GM18508 (cell line): ENCODE data around the gene PKHD1.
"Not testable (repeated sequence)": the region's sequence is repeated elsewhere in the genome, so short reads cannot be mapped to it uniquely, and the experiment has no call there.

Experiments
- ATAC-seq: cut with Tn5 transposase; IDR thresholded peaks from one replicate; pipeline ENCODE4 v1.9.1; 2021; ENCODE audit warnings: moderate number of reproducible peaks; ENCODE audit not compliant: insufficient read depth, unreplicated experiment

The PKHD1 gene

GRCh38 chr6:51934098-51934497 lies 153.3 kb downstream of the PKHD1 start:
- ATAC-seq: no peak

DNA sequence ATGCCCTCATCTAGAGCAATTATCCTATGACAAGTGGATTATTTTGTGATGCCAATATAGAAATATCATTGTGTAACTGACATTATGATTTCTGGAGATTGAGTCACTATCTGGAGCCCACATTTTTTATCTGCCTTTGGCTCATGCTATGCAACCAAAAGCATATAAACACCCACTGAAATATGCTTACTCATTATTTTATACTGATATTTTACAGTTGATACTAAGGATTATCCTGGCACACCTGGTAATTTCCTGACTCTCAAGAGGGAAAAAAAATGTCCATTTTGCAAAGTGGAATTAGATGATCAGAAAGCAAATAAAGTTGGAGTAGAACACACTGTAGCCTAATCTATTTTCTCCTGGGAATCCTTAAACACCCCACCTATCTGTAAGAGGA lies 154.5 kb downstream of the PKHD1 start:
- no peak for ATAC-seq

GRCh38 chr6:51930602-51931001 lies 156.8 kb downstream of the PKHD1 start:
- no peak for ATAC-seq

- ATAC-seq: no peak
Measured at GRCh38 chr6:51929934-51930574, 157.4 kb downstream of the PKHD1 start.

DNA sequence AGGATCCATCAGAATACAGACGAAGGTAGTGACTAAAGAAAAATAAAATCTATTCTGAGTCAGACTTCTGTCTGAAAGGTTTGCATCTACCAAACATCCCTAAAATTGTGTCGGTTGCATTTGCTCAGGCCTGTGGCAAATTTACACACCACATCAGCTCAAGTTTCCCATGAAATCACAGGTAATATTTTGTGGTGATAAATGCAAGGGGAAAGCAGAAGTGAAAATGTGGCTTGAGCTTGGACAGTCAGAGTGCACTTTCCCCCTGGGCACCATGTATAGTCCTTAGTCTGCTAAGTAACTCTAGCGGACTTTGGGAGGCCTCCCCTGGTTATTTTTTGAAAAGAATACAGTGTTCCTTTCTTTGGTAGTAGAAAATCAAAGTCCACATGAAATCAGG lies 159.1 kb downstream of the PKHD1 start:
- peak; percentile 81 for ATAC-seq

DNA sequence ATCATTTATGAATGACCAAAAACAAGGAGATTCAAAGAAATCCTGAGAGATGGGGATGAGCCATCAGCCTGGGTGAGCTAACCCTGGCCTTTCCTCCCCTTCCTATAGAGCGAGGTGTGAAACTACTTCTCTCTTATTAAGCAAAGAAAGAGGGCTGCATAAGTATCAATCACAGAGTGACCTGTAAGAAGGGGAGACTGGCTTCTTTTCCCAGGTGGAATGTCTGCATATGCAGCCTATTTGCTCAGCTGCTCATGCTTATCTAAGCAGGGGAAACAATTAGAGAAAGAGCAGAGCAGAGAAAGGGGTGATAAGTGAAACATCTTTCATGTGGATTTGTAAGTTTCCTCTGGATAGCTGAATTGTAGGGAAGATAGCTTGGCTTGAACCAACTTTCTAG lies 160.0 kb downstream of the PKHD1 start:
- no peak for ATAC-seq

- ATAC-seq: no peak
Measured at GRCh38 chr6:51926125-51926524, 161.3 kb downstream of the PKHD1 start.

DNA sequence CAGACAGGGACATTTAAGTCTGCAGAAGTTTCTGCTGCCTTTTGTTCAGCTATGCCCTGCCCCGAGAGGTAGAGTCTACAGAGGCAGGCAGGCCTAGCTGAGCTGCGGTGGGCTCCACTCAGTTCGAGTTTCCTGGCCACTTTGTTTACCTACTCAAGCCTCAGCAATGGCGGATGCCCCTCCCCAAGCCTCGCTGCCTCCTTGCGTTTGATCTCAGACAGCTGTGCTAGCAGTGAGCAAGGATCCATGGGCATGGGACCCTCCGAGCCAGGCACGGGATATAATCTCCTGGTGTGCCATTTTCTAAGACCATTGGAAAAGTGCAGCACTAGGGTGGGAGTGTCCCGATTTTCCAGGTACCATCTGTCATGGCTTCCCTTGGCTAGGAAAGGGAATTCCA lies 164.9 kb downstream of the PKHD1 start:
- not testable (repeated sequence) for ATAC-seq

DNA sequence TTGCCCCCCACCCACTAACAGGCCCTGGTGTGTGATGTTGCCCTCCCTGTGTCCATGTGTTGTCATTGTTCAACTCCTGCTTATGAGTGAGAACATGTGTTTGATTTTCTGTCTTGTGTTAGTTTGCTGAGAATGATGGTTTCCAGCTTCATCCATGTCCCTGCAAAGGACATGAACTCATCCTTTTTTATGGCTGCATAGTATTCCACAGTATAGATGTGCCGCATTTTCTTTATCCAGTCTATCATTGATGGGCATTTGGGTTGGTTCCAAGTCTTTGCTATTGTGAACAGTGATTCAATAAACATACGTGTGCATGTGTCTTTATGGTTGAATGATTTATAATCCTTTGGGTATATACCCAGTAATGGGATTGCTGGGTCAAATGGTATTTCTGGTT lies 169.1 kb downstream of the PKHD1 start:
- not testable (repeated sequence) for ATAC-seq

DNA sequence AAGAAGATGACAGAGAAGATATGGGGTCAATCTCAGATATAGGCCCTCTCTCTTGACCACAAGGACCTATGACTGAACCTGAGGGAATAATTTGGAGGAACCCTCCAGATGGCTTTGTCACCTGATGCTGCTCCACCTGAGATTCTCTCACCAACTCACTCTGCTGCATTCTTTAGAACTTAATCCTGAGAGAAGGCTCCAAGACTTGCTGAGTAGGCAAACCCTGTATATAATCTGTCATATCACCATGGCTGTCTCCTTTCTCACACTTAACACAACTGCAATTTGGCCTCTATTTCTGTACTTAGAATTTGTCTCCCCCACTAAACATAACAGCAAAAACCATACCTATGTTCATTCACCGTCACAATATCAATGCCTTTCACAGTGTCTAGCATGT lies 172.3 kb downstream of the PKHD1 start:
- no peak for ATAC-seq

- no peak for ATAC-seq
Measured at GRCh38 chr6:51913265-51913664, 174.1 kb downstream of the PKHD1 start.

DNA sequence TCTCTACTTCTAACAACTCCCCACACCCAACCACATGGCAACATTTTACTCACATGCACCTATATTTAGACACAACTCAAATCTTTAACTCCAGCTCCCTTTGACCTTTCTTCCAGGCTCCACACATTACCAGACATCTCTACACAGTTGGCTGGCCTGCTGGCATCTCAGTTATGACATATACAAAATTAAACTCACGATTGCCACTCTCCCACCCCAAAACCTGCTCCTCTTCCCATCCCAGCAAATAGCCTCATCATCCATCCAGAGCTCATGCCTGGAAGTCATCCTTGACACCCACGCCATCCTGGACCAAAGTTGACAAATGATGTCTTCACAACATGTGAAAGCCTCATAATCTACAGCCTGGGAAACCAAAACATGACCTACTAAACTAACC lies 176.6 kb downstream of the PKHD1 start:
- no peak for ATAC-seq

DNA sequence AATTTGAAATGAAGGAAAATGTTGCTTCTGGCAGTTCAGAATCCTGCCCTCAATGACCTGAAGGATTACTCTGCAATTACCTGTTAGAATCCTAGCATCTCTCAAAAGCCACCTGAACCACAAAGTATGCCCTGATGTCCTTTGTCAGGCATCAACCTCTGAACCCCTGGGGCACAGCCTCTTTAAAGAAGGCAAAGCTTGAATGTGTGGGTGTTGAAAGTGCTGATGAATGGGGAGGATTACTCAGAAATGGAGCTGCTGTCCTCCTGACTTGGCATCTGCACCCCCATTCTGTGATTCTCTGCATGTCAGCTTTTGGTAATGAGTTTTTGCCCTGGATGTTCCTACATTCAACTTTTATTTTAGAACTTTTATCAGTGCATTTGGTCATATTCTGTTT lies 179.2 kb downstream of the PKHD1 start:
- no peak for ATAC-seq

DNA sequence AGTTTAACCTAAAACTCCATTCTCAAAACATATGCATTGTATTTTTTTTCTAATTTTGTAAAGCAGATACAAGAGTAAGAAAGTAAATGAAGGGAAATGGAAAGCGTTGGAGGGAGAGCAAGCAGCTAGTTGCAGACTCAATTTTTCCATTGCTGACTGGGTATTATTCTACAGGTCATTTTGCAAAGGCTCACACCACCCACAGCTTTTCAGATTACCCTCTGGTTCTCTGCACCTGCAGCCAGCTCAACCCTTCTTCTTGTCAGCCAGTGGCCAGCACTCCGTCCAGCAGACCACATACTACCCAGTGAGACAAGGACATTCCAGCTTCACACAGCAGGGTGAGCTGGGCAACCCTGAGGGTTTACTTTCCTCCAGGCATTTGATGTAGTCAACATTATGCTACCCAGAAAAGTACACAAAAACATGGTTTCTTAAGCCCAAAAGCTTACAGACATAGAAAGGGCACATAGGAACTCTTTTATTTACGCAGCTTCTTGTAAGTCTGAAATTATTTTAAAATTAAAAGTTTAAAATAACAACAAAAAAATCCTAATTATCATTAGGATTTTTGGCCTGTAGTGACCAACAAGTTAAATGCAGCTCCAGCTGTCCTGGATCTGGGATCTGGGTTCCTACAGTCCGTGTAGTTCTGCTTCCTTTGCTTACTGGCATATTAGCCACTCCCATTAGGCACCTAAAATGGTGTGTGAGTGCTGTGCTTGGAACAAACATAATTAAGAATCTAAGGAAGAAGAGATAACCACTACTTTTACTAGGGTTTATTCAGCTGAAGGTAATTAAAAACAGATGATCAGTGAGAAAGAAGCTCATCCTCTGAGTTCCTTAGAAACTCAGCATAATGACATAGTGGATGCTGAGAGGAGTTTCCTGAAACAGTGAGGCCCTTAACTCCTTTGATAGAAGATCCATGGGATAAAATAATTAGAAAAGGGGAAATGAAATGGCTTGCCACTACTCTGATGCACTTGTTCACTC lies 185.3 kb downstream of the PKHD1 start:
- ATAC-seq: no peak

DNA sequence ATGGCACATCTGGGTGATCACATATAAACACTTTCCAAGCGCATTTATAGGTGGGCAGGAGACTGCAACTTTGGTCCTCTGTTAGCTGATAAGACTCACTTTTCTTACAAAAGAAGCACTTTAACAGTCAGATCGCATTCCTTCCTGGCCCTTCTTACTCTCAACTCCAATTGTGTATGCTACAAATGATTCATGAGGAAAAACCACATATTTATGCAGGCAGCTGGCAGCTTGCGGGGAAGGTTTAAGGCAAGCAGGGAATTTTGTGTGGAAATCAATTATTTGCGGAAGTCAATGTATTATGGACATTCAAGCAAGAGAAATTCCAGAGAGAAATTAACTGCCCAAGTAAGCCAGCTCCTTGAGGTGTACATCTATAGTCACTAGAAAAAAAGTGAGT lies 194.0 kb downstream of the PKHD1 start:
- no peak for ATAC-seq

GRCh38 chr6:51892750-51893149 lies 194.7 kb downstream of the PKHD1 start:
- no peak for ATAC-seq

- ATAC-seq: no peak
Measured at GRCh38 chr6:51892339-51892738, 195.1 kb downstream of the PKHD1 start.

DNA sequence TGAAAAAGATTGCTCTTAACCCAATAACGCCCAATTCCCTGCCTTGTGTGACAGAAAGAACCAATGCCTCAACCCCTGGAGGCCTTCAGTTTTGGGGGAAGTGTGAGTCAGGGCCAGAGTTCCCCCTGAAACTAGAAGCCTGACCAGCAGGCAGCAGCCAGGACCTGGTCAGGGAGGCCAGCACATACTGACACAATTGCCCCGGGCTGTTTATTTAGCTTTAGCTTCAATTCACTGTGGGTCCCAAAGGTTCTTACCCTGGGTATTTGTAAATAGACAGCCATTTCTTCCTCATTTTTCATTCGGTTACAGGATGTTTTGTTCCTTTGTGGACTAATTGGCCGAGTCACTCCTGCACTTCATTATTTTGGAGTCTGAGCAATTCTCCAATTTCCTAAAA lies 195.6 kb downstream of the PKHD1 start:
- no peak for ATAC-seq

DNA sequence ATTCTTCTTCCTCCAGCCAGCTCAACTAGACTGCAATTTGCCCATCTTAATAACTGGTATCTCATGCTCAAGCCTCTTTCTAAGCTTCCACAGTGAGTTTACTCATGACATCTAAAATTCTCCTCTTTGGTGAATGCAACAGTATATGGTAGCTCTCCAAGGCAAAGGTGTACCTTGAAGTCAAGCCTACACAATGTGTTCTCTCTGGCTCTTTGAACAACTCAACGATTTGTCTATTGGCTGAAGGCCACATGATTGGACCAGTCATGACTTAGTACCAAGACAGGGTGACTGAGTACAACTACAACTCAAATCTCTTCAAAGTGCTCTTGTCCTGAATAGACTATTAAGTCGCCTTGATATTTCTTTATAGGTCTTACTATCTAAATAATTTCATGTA lies 199.6 kb downstream of the PKHD1 start:
- ATAC-seq: no peak

GRCh38 chr6:51885957-51886356 lies 201.5 kb downstream of the PKHD1 start:
- ATAC-seq: no peak

- no peak for ATAC-seq
Measured at GRCh38 chr6:51868591-51869355, 218.6 kb downstream of the PKHD1 start.
